Trophoblast cell (in vitro differentiated cells and primary cell): ENCODE results near the gene ARFGEF3.

Experiments used
- DNase-seq, 2 donors: peaks; one replicate each; pipeline ENCODE4 v3.0.0-alpha.2; 2016
- H2AFZ ChIP-seq: 2 replicates; pipeline ENCODE4 v1.6.1; 2013; ENCODE audit warnings: low read length, moderate library complexity, mild to moderate bottlenecking; ENCODE audit not compliant: insufficient read depth, poor library complexity
- H2AK5ac ChIP-seq: 2 replicates; pipeline ENCODE4 v1.6.1; 2013; ENCODE audit warnings: mild to moderate bottlenecking, low read length
- H2BK120ac ChIP-seq: 2 replicates; pipeline ENCODE4 v1.6.1; 2013; ENCODE audit warnings: low read length, mild to moderate bottlenecking, moderate library complexity; ENCODE audit not compliant: insufficient read depth, poor library complexity
- H2BK12ac ChIP-seq: 2 replicates; pipeline ENCODE4 v1.6.1; 2013; ENCODE audit warnings: mild to moderate bottlenecking, low read length, moderate library complexity
- H2BK5ac ChIP-seq: 2 replicates; pipeline ENCODE4 v1.6.1; 2013; ENCODE audit warnings: low read length, low read depth, moderate library complexity, mild to moderate bottlenecking; ENCODE audit not compliant: poor library complexity
- H3K14ac ChIP-seq: 2 replicates; pipeline ENCODE4 v1.6.1; 2013; ENCODE audit warnings: mild to moderate bottlenecking, low read length
- H3K18ac ChIP-seq: 2 replicates; pipeline ENCODE4 v1.6.1; 2013; ENCODE audit warnings: mild to moderate bottlenecking, low read length
- H3K23ac ChIP-seq: 2 replicates; pipeline ENCODE4 v1.6.1; 2013; ENCODE audit warnings: low read length
- H3K27ac ChIP-seq: 2 replicates; pipeline ENCODE4 v1.5.1; 2013; ENCODE audit warnings: low read depth, mild to moderate bottlenecking, inconsistent platforms, low read length, moderate library complexity
- H3K27me3 ChIP-seq: 2 replicates; pipeline ENCODE4 v1.6.1; 2013; ENCODE audit warnings: inconsistent platforms, mild to moderate bottlenecking, low read length, moderate library complexity; ENCODE audit not compliant: insufficient read depth
- H3K36me3 ChIP-seq, 2 experiments: 1 replicate in 1 of 2; 2 replicates in 1 of 2; pipeline ENCODE4 v1.6.1; 2013; ENCODE audit warnings: low read length in 2 of 2, mild to moderate bottlenecking in 2 of 2, moderate library complexity in 1 of 2; ENCODE audit not compliant: insufficient read depth in 2 of 2, control insufficient read depth in 1 of 2
- H3K4ac ChIP-seq: 2 replicates; pipeline ENCODE4 v1.6.1; 2013; ENCODE audit warnings: low read depth, mild to moderate bottlenecking, low read length, moderate library complexity
- H3K4me1 ChIP-seq, 2 experiments: 1 replicate in 1 of 2; 2 replicates in 1 of 2; pipeline ENCODE4 v1.6.1; 2013; ENCODE audit warnings: low read length in 2 of 2, mild to moderate bottlenecking in 2 of 2, moderate library complexity in 1 of 2; ENCODE audit not compliant: insufficient read depth in 2 of 2, control insufficient read depth in 1 of 2
- H3K4me2 ChIP-seq: 2 replicates; pipeline ENCODE4 v1.6.1; 2013; ENCODE audit warnings: inconsistent platforms, mild to moderate bottlenecking, low read length, moderate library complexity
- H3K4me3 ChIP-seq: 2 replicates; pipeline ENCODE4 v1.5.1; 2013; ENCODE audit warnings: mild to moderate bottlenecking, low read depth, low read length, inconsistent platforms
- H3K79me1 ChIP-seq: one replicate; pipeline ENCODE4 v1.6.1; 2013; ENCODE audit warnings: low read length
- H3K79me2 ChIP-seq: 2 replicates; pipeline ENCODE4 v1.6.1; 2013; ENCODE audit warnings: low read length, mild to moderate bottlenecking; ENCODE audit not compliant: control insufficient read depth, insufficient read depth, poor library complexity
- H3K9ac ChIP-seq: 2 replicates; pipeline ENCODE4 v1.6.1; 2013; ENCODE audit warnings: mild to moderate bottlenecking, low read length
- H3K9me3 ChIP-seq: 2 replicates; pipeline ENCODE4 v1.6.1; 2013; ENCODE audit warnings: low read depth, mild to moderate bottlenecking, control low read depth, inconsistent platforms, low read length; ENCODE audit not compliant: insufficient read depth
- H4K12ac ChIP-seq: 2 replicates; pipeline ENCODE4 v1.6.1; 2013; ENCODE audit warnings: low read depth, mild to moderate bottlenecking, low read length, moderate library complexity
- H4K8ac ChIP-seq: 2 replicates; pipeline ENCODE4 v1.6.1; 2013; ENCODE audit warnings: low read depth, mild to moderate bottlenecking, low read length, moderate library complexity
- H4K91ac ChIP-seq: one replicate; pipeline ENCODE4 v1.6.1; 2013; ENCODE audit warnings: low read depth, mild to moderate bottlenecking, low read length, moderate library complexity
- WGBS: extraction: QIAGEN DNeasy Blood & Tissue Kit; methylation state at CpG from one replicate; pipeline ENCODE4 v1.1.7; 2013; ENCODE audit warnings: missing lambda C conversion rate; ENCODE audit not compliant: insufficient read length, insufficient coverage; ENCODE audit errors: extremely low coverage; 5-methylcytosine and 5-hydroxymethylcytosine counted together

ARFGEF3 gene

GRCh38 chr6:138145402-138145801 lies 16.3 kb upstream of the ARFGEF3 start:
- no peak overlapping the region for H2AFZ ChIP-seq
- no peak for DNase-seq
- no peak overlapping the region for H3K9ac ChIP-seq
- H3K27ac ChIP-seq: no peak overlapping the region
- no peaks in the 10 kb centered on the region for H3K9me3 ChIP-seq
- no CpG with 5 or more reads among the region's 3 CpGs for WGBS
- H3K14ac ChIP-seq: no peak overlapping the region
- H2BK12ac ChIP-seq: no peak overlapping the region
- no peaks in the 10 kb centered on the region for H3K36me3 ChIP-seq
- H3K4me2 ChIP-seq: no peak overlapping the region
- no peak overlapping the region for H4K12ac ChIP-seq
- H3K4ac ChIP-seq: no peak overlapping the region
- no peak overlapping the region for H3K4me3 ChIP-seq
- no peak overlapping the region for H3K23ac ChIP-seq
- no peaks in the 10 kb centered on the region for H3K79me2 ChIP-seq
- no peak overlapping the region for H4K91ac ChIP-seq
- no peaks in the 10 kb centered on the region for H3K27me3 ChIP-seq
- no peak overlapping the region for H3K18ac ChIP-seq
- no peaks in the 10 kb centered on the region for H3K79me1 ChIP-seq
- H3K4me1 ChIP-seq: no peaks in the 10 kb centered on the region
- H2BK5ac ChIP-seq: no peak overlapping the region
- H4K8ac ChIP-seq: no peak overlapping the region
- H2BK120ac ChIP-seq: no peak overlapping the region
- H2AK5ac ChIP-seq: no peak overlapping the region

- no peak overlapping the region for H4K12ac ChIP-seq
- H2BK12ac ChIP-seq: no peak overlapping the region
- H3K23ac ChIP-seq: no peak overlapping the region
- no peaks in the 10 kb centered on the region for H3K9me3 ChIP-seq
- no peak overlapping the region for H3K27ac ChIP-seq
- H2BK5ac ChIP-seq: no peak overlapping the region
- no peak overlapping the region for H4K8ac ChIP-seq
- H2BK120ac ChIP-seq: no peak overlapping the region
- no peak overlapping the region for H4K91ac ChIP-seq
- H2AK5ac ChIP-seq: no peak overlapping the region
- no peak overlapping the region for H3K9ac ChIP-seq
- H3K4ac ChIP-seq: no peak overlapping the region
- H3K36me3 ChIP-seq: no peaks in the 10 kb centered on the region
- H3K4me1 ChIP-seq: no peaks in the 10 kb centered on the region
- H3K4me2 ChIP-seq: no peak overlapping the region
- no peak for DNase-seq
- H3K18ac ChIP-seq: no peak overlapping the region
- no peaks in the 10 kb centered on the region for H3K27me3 ChIP-seq
- H3K14ac ChIP-seq: no peak overlapping the region
- no peak overlapping the region for H3K4me3 ChIP-seq
- H3K79me2 ChIP-seq: no peaks in the 10 kb centered on the region
- no peaks in the 10 kb centered on the region for H3K79me1 ChIP-seq
- H2AFZ ChIP-seq: no peak overlapping the region
- WGBS: no CpG with 5 or more reads among the region's 5 CpGs
These were observed 15.2 kb upstream of the ARFGEF3 start for GRCh38 chr6:138146544-138146943.

GRCh38 chr6:138155443-138155842 lies 6.3 kb upstream of the ARFGEF3 start:
- Histone ChIP-seq H2AFZ (no peak overlapping the region), H2BK12ac (no peak overlapping the region), H3K4me2 (no peak overlapping the region), H3K27ac (no peak overlapping the region), H3K23ac (no peak overlapping the region), H2AK5ac (no peak overlapping the region), H3K4me3 (no peak overlapping the region), H4K12ac (no peak overlapping the region), H4K8ac (no peak overlapping the region), H3K79me1 (no peaks in the 10 kb centered on the region), H3K27me3 (no peaks in the 10 kb centered on the region), H3K9me3 (no peaks in the 10 kb centered on the region), H3K4me1 (no peaks in the 10 kb centered on the region), H3K79me2 (no peaks in the 10 kb centered on the region), H4K91ac (no peak overlapping the region), H2BK120ac (no peak overlapping the region), H3K4ac (no peak overlapping the region), H3K18ac (no peak overlapping the region), H3K14ac (no peak overlapping the region), H2BK5ac (no peak overlapping the region), H3K9ac (no peak overlapping the region), H3K36me3 (no peaks in the 10 kb centered on the region)
- no peak for DNase-seq
- WGBS: no CpG with 5 or more reads among the region's 1 CpG

- WGBS: no CpG with 5 or more reads among the region's 4 CpGs
- Histone ChIP-seq H3K79me2 (no peaks in the 10 kb centered on the region), H4K91ac (no peak overlapping the region), H4K12ac (no peak overlapping the region), H3K27ac (no peak overlapping the region), H3K27me3 (peaks cover 24% of the 10 kb centered on the region), H2AFZ (no peak overlapping the region), H3K4me1 (peaks cover 4 to 7% of the 10 kb centered on the region in 2 experiments), H4K8ac (no peak overlapping the region), H2BK12ac (no peak overlapping the region), H3K14ac (no peak overlapping the region), H3K36me3 (no peaks in the 10 kb centered on the region), H3K23ac (no peak overlapping the region), H2BK5ac (no peak overlapping the region), H3K9ac (no peak overlapping the region), H3K4ac (no peak overlapping the region), H3K4me3 (no peak overlapping the region), H3K18ac (no peak overlapping the region), H2AK5ac (no peak overlapping the region), H3K9me3 (no peaks in the 10 kb centered on the region), H3K4me2 (no peak overlapping the region), H2BK120ac (no peak overlapping the region), H3K79me1 (no peaks in the 10 kb centered on the region)
- DNase-seq: no peak
These were observed 3.6 kb upstream of the ARFGEF3 start for GRCh38 chr6:138157986-138158638.
